Chondrocyte (in vitro differentiated cells): Measurements from ENCODE around the gene RHBDD3. TPM values are rescaled to one million over a fixed set of nuclear protein-coding genes. Genes with fewer than 3 reads are reported as not detected.

Experiments
- DNase-seq: peaks from one replicate; pipeline ENCODE4 v3.0.0; 2021; ENCODE audit warnings: mixed read lengths, low spot score
- H3K27ac Mint-ChIP-seq: one replicate; pipeline ENCODE4 v1.8.0; 2021; ENCODE audit warnings: mild to moderate bottlenecking, moderate library complexity, mixed read lengths; ENCODE audit not compliant: unreplicated experiment
- H3K27me3 Mint-ChIP-seq: 2 replicates; pipeline ENCODE4 v1.8.0; 2021; ENCODE audit warnings: low read depth, mixed read lengths
- H3K36me3 Mint-ChIP-seq: 2 replicates; pipeline ENCODE4 v1.8.0; 2021; ENCODE audit warnings: low read depth, mixed read lengths
- H3K4me1 Mint-ChIP-seq: 2 replicates; pipeline ENCODE4 v1.8.0; 2021; ENCODE audit warnings: low read depth, mild to moderate bottlenecking, mixed read lengths
- H3K4me3 Mint-ChIP-seq: one replicate; pipeline ENCODE4 v1.8.0; 2021; ENCODE audit warnings: mild to moderate bottlenecking, moderate library complexity, mixed read lengths; ENCODE audit not compliant: unreplicated experiment
- H3K9me3 Mint-ChIP-seq: 2 replicates; pipeline ENCODE4 v1.8.0; 2021; ENCODE audit warnings: low read depth, mixed read lengths
- total RNA-seq: library from RNA; stranded (reverse); gene quantifications from 3 replicates; pipeline ENCODE4 v1.2.1, GENCODE V29; 2021
- TF ChIP-seq, protein P1 (sequence below): fragments of 200-600 bp; sonication (generic); IDR thresholded peaks from 2 replicates; pipeline ENCODE4 v1.5.0; 2021; ENCODE audit warnings: antibody characterized with exemption, mild to moderate bottlenecking, moderate library complexity

The RHBDD3 gene
- total RNA-seq, 1 donor from 2014 or later, result 29.5 TPM

DNA sequence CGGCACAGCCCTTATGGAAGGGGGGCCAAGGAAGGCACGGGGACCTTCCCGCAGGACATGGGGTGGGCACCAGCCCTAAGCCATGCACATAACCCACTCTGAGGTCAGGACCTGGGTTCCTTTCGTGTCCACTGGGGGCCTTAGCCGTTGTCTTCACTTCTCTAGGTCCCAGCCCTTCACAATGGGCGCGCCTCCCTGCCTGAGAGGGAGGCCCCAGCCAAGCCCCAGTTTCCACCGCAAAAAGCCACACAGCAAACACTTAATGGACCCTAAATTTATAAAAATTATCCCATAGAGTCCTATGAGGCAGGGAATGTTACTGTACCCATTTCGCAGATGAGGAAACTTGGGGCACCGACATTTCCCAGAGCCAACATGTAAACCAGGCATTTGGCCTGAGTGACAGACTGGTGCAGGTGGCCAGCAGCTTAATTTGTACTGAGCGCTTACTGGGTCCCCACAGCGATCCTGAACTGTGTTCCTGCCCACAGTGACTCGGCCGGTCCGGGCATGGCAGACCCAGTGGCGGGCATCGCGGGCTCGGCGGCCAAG, 39.9 kb upstream of the RHBDD3 start:
- Mint-ChIP-seq H3K9me3 (no peaks in the 10 kb centered on the region), H3K27me3 (no peaks in the 10 kb centered on the region), H3K4me3 (peak overlapping the region; percentile 84), H3K4me1 (peaks cover 43% of the 10 kb centered on the region), H3K36me3 (peaks cover 4% of the 10 kb centered on the region), H3K27ac (peak overlapping the region; percentile 80)
- peak; percentile 55 for DNase-seq
- TF ChIP-seq, protein P1, sequence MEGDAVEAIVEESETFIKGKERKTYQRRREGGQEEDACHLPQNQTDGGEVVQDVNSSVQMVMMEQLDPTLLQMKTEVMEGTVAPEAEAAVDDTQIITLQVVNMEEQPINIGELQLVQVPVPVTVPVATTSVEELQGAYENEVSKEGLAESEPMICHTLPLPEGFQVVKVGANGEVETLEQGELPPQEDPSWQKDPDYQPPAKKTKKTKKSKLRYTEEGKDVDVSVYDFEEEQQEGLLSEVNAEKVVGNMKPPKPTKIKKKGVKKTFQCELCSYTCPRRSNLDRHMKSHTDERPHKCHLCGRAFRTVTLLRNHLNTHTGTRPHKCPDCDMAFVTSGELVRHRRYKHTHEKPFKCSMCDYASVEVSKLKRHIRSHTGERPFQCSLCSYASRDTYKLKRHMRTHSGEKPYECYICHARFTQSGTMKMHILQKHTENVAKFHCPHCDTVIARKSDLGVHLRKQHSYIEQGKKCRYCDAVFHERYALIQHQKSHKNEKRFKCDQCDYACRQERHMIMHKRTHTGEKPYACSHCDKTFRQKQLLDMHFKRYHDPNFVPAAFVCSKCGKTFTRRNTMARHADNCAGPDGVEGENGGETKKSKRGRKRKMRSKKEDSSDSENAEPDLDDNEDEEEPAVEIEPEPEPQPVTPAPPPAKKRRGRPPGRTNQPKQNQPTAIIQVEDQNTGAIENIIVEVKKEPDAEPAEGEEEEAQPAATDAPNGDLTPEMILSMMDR, result no peak

DNA sequence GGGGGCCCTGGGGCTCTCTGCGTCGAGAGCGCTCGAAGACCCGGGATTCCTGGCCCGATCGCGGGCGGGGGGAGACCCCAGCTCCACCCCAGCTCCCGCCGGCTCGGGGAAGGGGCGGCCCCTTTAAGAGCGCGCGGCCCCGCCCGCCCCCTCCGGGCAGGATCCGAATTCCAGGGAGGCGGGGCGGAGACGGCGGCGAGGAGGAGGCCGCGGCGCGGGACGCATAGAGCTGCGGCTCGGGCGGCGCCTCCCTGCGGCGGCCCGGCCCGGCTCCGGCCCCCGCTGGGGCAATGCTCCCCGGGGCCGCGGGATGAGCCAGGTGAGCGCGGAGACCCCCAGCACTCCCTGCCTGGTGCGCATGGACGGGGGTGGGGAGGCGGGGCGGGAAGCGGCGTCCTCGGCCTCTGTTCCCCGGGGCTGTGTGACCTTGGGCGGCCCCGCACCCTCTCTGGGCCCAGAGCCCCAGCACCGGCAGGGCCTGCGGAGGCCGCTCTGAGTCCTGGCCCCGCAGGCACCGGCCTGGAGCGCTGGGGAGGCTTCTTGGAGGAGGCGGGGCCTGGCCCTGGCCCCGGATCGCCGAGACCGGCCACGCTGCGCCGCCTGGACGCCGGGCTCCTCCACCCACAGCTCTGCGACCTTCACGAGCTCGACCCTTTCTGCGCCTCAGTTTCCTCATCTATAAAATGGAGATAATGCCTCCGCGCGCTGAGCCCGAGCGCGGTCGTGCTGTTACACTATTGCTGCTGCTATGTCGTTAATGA, 39.2 kb upstream of the RHBDD3 start:
- TF ChIP-seq, protein P1, result no peak
- H3K4me1 Mint-ChIP-seq, result peaks cover 42% of the 10 kb centered on the region
- DNase-seq, result no peak
- H3K36me3 Mint-ChIP-seq, result peaks cover 1% of the 10 kb centered on the region
- no peaks in the 10 kb centered on the region for H3K27me3 Mint-ChIP-seq
- H3K27ac Mint-ChIP-seq, result peak overlapping the region; percentile 80
- H3K4me3 Mint-ChIP-seq, result peak overlapping the region; percentile 84
- no peaks in the 10 kb centered on the region for H3K9me3 Mint-ChIP-seq

DNA sequence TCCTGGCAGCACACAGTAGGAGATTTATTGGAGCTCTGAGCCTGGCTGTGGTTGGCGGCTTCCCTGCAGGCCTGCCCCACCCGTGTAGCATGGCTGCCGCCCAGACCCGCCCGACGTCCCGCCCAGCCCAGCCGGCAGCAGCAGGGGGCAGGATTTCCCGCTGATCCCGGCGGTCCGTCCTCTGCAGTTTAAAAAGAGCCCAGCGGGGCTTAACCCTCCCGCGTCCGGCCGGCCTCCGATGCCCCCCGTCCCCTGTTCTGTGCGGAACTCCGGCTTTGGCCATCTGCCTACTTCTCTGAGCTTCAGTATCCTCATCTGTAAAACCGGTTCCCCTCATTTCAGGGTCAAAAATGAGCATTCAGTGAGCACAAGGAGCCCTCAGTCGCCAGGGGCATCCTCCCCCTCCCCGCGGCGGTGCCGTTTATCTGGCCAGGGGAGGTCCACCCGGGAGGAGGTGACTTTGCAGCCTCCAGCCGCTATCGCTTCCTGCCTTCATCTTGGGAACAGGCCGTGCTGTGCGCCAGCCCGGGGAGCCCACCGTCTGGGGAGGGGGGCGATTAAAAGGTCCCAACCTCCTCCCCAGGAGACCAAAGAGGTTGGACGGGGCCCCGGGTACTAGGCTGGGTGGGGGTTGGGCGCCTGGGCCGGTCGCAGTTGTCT, 38.5 kb upstream of the RHBDD3 start, which contains the start of gene GAS2L1:
GAS2L1 (plus strand) TSS at position 476 of the 660 bp plus-strand sequence. CDS start 1,456 bp downstream, outside the sequence.
- DNase-seq, result peak; percentile 94
- peak within 1 kb of the TSS; percentile 84 for H3K4me3 Mint-ChIP-seq
- no peaks in the 10 kb centered on the region for H3K9me3 Mint-ChIP-seq
- H3K36me3 Mint-ChIP-seq, result peaks cover 1% of the 10 kb centered on the region
- peak within 1 kb of the TSS; percentile 88 for H3K27ac Mint-ChIP-seq
- peaks cover 40% of the 10 kb centered on the region for H3K4me1 Mint-ChIP-seq
- TF ChIP-seq, protein P1, result peak; percentile 83
- H3K27me3 Mint-ChIP-seq, result no peaks in the 10 kb centered on the region

DNA sequence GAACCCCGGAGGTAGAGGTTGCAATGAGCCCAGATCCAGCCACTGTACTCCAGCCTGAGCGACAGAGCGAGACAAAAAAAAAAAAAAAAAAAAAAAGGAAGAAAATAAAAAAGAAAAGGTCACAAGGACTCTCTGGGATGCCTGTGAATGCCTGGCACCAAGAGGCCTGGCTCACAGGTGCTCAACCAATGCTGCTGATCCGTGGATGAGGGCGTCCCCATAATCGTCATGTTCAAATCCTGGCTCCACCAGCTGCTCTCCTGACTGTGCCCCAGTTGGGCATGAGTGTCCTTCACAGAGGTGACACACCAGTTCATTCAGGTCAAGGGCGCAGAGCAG, 38.0 kb upstream of the RHBDD3 start:
- peaks cover 35% of the 10 kb centered on the region for H3K4me1 Mint-ChIP-seq
- no peaks in the 10 kb centered on the region for H3K27me3 Mint-ChIP-seq
- no peak overlapping the region for H3K27ac Mint-ChIP-seq
- DNase-seq, result no peak
- peaks cover 5% of the 10 kb centered on the region for H3K36me3 Mint-ChIP-seq
- TF ChIP-seq, protein P1, result no peak
- H3K9me3 Mint-ChIP-seq, result no peaks in the 10 kb centered on the region
- H3K4me3 Mint-ChIP-seq, result peak overlapping the region; percentile 83

DNA sequence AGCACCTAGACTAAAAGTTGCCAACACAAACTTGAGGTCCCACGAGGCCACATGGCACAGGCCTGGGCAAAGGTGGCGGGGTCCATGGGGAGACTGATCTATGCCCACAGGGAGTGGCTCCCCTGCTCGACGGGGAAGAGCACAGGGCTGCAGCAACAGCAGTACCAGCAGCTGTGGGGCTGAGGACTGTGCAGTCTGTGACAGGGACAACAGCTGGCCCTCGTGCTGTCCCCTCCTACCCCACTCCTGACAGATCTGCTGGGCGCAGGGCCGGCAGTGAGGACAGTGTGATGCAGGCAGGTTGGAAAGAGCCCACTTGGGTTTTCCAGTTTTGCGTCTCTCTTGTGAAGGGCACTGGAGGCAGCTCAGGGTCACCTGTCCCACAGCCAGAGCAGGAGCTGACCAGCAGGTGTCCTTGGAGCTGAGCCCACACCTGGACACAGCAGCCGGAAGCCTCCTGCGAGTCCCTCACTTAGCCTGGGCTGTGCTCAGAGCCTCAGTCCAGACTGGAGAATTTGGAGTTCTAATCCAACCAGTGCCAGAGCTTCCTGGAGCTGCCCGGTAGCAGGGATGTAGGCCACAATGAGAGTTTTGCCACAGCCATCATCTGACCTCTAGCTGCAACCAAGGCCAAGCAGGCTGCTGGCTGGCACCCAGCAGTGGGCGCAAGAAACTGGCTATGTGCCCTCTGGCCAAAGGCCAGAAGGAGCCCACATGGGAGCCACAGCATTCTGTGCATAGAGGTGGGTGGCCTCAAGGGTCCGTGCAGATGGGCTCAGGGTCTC, 35.1 kb upstream of the RHBDD3 start:
- DNase-seq, result no peak
- H3K27ac Mint-ChIP-seq, result peak overlapping the region; percentile 12
- no peaks in the 10 kb centered on the region for H3K9me3 Mint-ChIP-seq
- no peaks in the 10 kb centered on the region for H3K27me3 Mint-ChIP-seq
- TF ChIP-seq, protein P1, result no peak
- peaks cover 13% of the 10 kb centered on the region for H3K4me1 Mint-ChIP-seq
- no peak overlapping the region for H3K4me3 Mint-ChIP-seq
- peaks cover 22% of the 10 kb centered on the region for H3K36me3 Mint-ChIP-seq
